Measurements from ENCODE around the gene BOK. TPM values are rescaled to one million over a fixed set of nuclear protein-coding genes. Genes with fewer than 3 reads are reported as not detected.
"Not testable (repeated sequence)": the region's sequence is repeated elsewhere in the genome, so short reads cannot be mapped to it uniquely, and the experiment has no call there.

Gene BOK
- total RNA-seq, 1 experiment from 2014 or later = 41.5 TPM

DNA sequence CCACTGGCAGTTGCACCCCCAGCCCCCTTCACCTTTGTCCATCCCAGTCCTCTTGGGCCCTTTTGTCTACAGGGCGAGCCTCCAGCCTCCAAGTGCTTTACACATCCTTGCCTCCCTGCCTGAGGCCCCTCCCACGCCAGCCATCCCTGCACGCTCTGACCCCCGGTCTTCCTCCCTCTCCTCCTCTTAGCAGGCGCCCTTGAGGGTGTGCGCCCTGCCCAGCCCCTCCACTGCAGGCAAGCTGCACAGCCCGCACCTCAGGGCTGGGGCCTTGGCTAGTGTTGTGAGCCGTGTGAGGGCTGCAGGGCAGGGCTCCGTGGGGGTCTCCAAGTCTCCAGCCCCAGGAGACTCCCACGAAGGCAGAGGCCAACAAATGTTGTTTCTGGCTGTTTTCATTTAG lies 6.9 kb downstream of the BOK start:
- no peak overlapping the region for H3K9ac ChIP-seq (ENCODE audit: low read length)
- H2AFZ ChIP-seq (ENCODE audit: low read depth, low read length, poor library complexity, severe bottlenecking) = no peak overlapping the region
- peaks cover 4 to 13% of the 10 kb centered on the region in 2 experiments; a peak in 3 of 4 replicates for H3K36me3 ChIP-seq (ENCODE audit: control insufficient read depth in 1 of 2, insufficient read depth in 2 of 2, low read length in 2 of 2)
- no peak for ATAC-seq
- CTCF ChIA-PET = no interaction called here
- H3K27ac ChIP-seq (ENCODE audit: low read depth, low read length) = no peak overlapping the region
- no peaks in the 10 kb centered on the region for H3K9me3 ChIP-seq (ENCODE audit: control insufficient read depth in 1 of 2, insufficient read depth in 1 of 2, low read depth in 1 of 2, low read length in 2 of 2)
- H3K9me2 ChIP-seq (ENCODE audit: insufficient read depth) = no peaks in the 10 kb centered on the region
- no peak for TF ChIP-seq ZNF274 (IDR thresholded peaks at IDR 0.05; ENCODE audit: low read depth, low read length)
- no peak for TF ChIP-seq ELF1 (IDR thresholded peaks at IDR 0.05; ENCODE audit: borderline replicate concordance, low read depth)
- no peak for TF ChIP-seq RAD21 (IDR thresholded peaks at IDR 0.05; ENCODE audit: low read depth)
- TF ChIP-seq EZH2phosphoT487 (IDR thresholded peaks at IDR 0.05; ENCODE audit: borderline replicate concordance) = no peak
- no peak for TF ChIP-seq SP1 (IDR thresholded peaks at IDR 0.05; ENCODE audit: low read depth)
- TF ChIP-seq FOSL1 (IDR thresholded peaks at IDR 0.05; ENCODE audit: low read depth) = no peak
- TF ChIP-seq, protein P1, sequence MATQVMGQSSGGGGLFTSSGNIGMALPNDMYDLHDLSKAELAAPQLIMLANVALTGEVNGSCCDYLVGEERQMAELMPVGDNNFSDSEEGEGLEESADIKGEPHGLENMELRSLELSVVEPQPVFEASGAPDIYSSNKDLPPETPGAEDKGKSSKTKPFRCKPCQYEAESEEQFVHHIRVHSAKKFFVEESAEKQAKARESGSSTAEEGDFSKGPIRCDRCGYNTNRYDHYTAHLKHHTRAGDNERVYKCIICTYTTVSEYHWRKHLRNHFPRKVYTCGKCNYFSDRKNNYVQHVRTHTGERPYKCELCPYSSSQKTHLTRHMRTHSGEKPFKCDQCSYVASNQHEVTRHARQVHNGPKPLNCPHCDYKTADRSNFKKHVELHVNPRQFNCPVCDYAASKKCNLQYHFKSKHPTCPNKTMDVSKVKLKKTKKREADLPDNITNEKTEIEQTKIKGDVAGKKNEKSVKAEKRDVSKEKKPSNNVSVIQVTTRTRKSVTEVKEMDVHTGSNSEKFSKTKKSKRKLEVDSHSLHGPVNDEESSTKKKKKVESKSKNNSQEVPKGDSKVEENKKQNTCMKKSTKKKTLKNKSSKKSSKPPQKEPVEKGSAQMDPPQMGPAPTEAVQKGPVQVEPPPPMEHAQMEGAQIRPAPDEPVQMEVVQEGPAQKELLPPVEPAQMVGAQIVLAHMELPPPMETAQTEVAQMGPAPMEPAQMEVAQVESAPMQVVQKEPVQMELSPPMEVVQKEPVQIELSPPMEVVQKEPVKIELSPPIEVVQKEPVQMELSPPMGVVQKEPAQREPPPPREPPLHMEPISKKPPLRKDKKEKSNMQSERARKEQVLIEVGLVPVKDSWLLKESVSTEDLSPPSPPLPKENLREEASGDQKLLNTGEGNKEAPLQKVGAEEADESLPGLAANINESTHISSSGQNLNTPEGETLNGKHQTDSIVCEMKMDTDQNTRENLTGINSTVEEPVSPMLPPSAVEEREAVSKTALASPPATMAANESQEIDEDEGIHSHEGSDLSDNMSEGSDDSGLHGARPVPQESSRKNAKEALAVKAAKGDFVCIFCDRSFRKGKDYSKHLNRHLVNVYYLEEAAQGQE (IDR thresholded peaks at IDR 0.05; ENCODE audit: low read depth) = no peak
- TF ChIP-seq SIN3A (IDR thresholded peaks at IDR 0.05; ENCODE audit: low read depth) = no peak
- TF ChIP-seq SRF (IDR thresholded peaks at IDR 0.05; ENCODE audit: low read depth) = no peak
- no peak for TF ChIP-seq CBX3 (IDR thresholded peaks at IDR 0.05; ENCODE audit: low read depth)
- TF ChIP-seq, protein P2, sequence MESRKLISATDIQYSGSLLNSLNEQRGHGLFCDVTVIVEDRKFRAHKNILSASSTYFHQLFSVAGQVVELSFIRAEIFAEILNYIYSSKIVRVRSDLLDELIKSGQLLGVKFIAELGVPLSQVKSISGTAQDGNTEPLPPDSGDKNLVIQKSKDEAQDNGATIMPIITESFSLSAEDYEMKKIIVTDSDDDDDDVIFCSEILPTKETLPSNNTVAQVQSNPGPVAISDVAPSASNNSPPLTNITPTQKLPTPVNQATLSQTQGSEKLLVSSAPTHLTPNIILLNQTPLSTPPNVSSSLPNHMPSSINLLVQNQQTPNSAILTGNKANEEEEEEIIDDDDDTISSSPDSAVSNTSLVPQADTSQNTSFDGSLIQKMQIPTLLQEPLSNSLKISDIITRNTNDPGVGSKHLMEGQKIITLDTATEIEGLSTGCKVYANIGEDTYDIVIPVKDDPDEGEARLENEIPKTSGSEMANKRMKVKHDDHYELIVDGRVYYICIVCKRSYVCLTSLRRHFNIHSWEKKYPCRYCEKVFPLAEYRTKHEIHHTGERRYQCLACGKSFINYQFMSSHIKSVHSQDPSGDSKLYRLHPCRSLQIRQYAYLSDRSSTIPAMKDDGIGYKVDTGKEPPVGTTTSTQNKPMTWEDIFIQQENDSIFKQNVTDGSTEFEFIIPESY (IDR thresholded peaks at IDR 0.05; ENCODE audit: extremely low read depth, insufficient replicate concordance, low read length) = no peak
- TF ChIP-seq YY1 (IDR thresholded peaks at IDR 0.05; ENCODE audit: extremely low read depth, insufficient replicate concordance, low read depth, low read length) = no peak
- DNase-seq (ENCODE audit: low read depth, low spot score) = no peak
- POLR2A ChIA-PET = no interaction called here
- no peak overlapping the region for H3K4me2 ChIP-seq (ENCODE audit: low read length)
- H3K27me3 ChIP-seq (ENCODE audit: insufficient read depth, low read length) = no peaks in the 10 kb centered on the region
- BruUV-seq (replicated peaks) = no TSS peak
- no peaks in the 10 kb centered on the region for H4K20me1 ChIP-seq (ENCODE audit: insufficient read depth)
- RAD21 ChIA-PET (ENCODE audit: low non-redundant PET in 1 of 2, low total read pairs in 2 of 2, uncharacterized antibody in 2 of 2, unreplicated experiment in 2 of 2) = no interaction called here
- H3K4me1 ChIP-seq (ENCODE audit: control insufficient read depth in 1 of 2, insufficient read depth in 2 of 2, low read length in 2 of 2) = peaks cover 17 to 29% of the 10 kb centered on the region in 2 experiments; a peak in 3 of 4 replicates
- H3K79me2 ChIP-seq (ENCODE audit: insufficient read depth, low read length) = peaks cover 35% of the 10 kb centered on the region
- H3K4me3 ChIP-seq (replicated peaks in 1 of 2; ENCODE audit: low read depth in 1 of 2, low read length in 2 of 2) = no peak overlapping the region
- intact Hi-C loops (cut with micrococcal nuclease) = no loop called here

GRCh38 chr2:241566021-241566420 lies 7.5 kb downstream of the BOK start:
- DNase-seq (ENCODE audit: low read depth, low spot score); H4K20me1 ChIP-seq (ENCODE audit: insufficient read depth); H3K27ac ChIP-seq (ENCODE audit: low read depth, low read length); H3K27me3 ChIP-seq (ENCODE audit: insufficient read depth, low read length); H3K4me3 ChIP-seq (replicated peaks in 1 of 2; ENCODE audit: low read depth in 1 of 2, low read length in 2 of 2); POLR2A ChIA-PET; H3K9me2 ChIP-seq (ENCODE audit: insufficient read depth); RAD21 ChIA-PET (ENCODE audit: low non-redundant PET in 1 of 2, low total read pairs in 2 of 2, uncharacterized antibody in 2 of 2, unreplicated experiment in 2 of 2); CTCF ChIA-PET; H3K9ac ChIP-seq (ENCODE audit: low read length); H3K4me2 ChIP-seq (ENCODE audit: low read length); BruUV-seq (replicated peaks); H2AFZ ChIP-seq (ENCODE audit: low read depth, low read length, poor library complexity, severe bottlenecking); H3K9me3 ChIP-seq (ENCODE audit: control insufficient read depth in 1 of 2, insufficient read depth in 1 of 2, low read depth in 1 of 2, low read length in 2 of 2); ATAC-seq; intact Hi-C loops (cut with micrococcal nuclease): not testable (repeated sequence)
- Histone ChIP-seq H3K79me2 (ENCODE audit: insufficient read depth, low read length) (peaks cover 29% of the 10 kb centered on the region; the same call in 1 of the 2 replicates), H3K4me1 (ENCODE audit: control insufficient read depth in 1 of 2, insufficient read depth in 2 of 2, low read length in 2 of 2) (peaks cover 11 to 23% of the 10 kb centered on the region in 2 experiments; a peak in 3 of 4 replicates), H3K36me3 (ENCODE audit: control insufficient read depth in 1 of 2, insufficient read depth in 2 of 2, low read length in 2 of 2) (peaks cover 4 to 13% of the 10 kb centered on the region in 2 experiments; a peak in 3 of 4 replicates)

Measured in HCT116 (cell line).